Karpas-422 (cell line): Measurements from ENCODE around the gene USP24. TPM values are rescaled to one million over a fixed set of nuclear protein-coding genes. Genes with fewer than 3 reads are reported as not detected.

Experiments
- DNase-seq: peaks from one replicate; pipeline ENCODE4 v3.0.0-alpha.2; 2015
- H2AFZ ChIP-seq: fragments of 200-600 bp; sonication (generic); 2 replicates; pipeline ENCODE4 v1.6.1; 2014; ENCODE audit warnings: antibody characterized with exemption, low read length, mixed read lengths
- H3K27ac ChIP-seq: fragments of 200-600 bp; sonication (generic); 2 replicates; pipeline ENCODE4 v1.5.1; 2014; ENCODE audit warnings: mild to moderate bottlenecking, low read length, moderate library complexity
- H3K27me3 ChIP-seq: fragments of 200-600 bp; sonication (generic); 2 replicates; pipeline ENCODE4 v1.6.1; 2014; ENCODE audit warnings: low read length, mixed read lengths
- H3K36me3 ChIP-seq: fragments of 200-600 bp; sonication (generic); 2 replicates; pipeline ENCODE4 v1.6.1; 2014; ENCODE audit warnings: low read length, mixed read lengths; ENCODE audit not compliant: insufficient read depth
- H3K4me1 ChIP-seq: fragments of 200-600 bp; sonication (generic); 2 replicates; pipeline ENCODE4 v1.6.1; 2014; ENCODE audit warnings: mild to moderate bottlenecking, low read length, mixed read lengths
- H3K4me2 ChIP-seq: fragments of 200-600 bp; sonication (generic); 2 replicates; pipeline ENCODE4 v1.6.1; 2014; ENCODE audit warnings: low read length, low read depth, mild to moderate bottlenecking; ENCODE audit not compliant: poor library complexity, severe bottlenecking
- H3K4me3 ChIP-seq: fragments of 200-600 bp; sonication (generic); 2 replicates; pipeline ENCODE4 v1.5.1; 2014; ENCODE audit warnings: mild to moderate bottlenecking, antibody characterized with exemption, low read length, mixed read lengths
- H3K79me2 ChIP-seq: fragments of 200-600 bp; sonication (generic); 2 replicates; pipeline ENCODE4 v1.6.1; 2014; ENCODE audit warnings: mild to moderate bottlenecking, low read length, mixed read lengths
- H3K9ac ChIP-seq: fragments of 200-600 bp; sonication (generic); 2 replicates; pipeline ENCODE4 v1.6.0; 2014; ENCODE audit warnings: low read length
- H3K9me2 ChIP-seq: fragments of 200-600 bp; sonication (generic), shearing (Covaris generic); replicated peaks from 2 replicates; pipeline ENCODE4 v1.6.0; 2014; ENCODE audit warnings: mild to moderate bottlenecking, low read length, moderate library complexity; ENCODE audit not compliant: insufficient read depth
- H3K9me3 ChIP-seq: fragments of 300-700, 200-600 bp; sonication (generic); 2 replicates; pipeline ENCODE4 v1.6.1; 2014; ENCODE audit warnings: low read length, mixed read lengths
- H4K20me1 ChIP-seq: fragments of 200-600 bp; sonication (generic); 2 replicates; pipeline ENCODE4 v1.6.1; 2014; ENCODE audit warnings: mild to moderate bottlenecking, antibody characterized with exemption, low read length, low read depth; ENCODE audit not compliant: insufficient read depth
- total RNA-seq: library from RNA; depleted of rRNA; stranded (reverse); fragments of >200 nt; shearing (Covaris generic); gene quantifications from 2 replicates; pipeline ENCODE4 v1.2.3, GENCODE V29; 2014; ENCODE audit warnings: low replicate concordance

Gene USP24
- total RNA-seq, 1 experiment from 2014 or later = 89.8 TPM

DNA sequence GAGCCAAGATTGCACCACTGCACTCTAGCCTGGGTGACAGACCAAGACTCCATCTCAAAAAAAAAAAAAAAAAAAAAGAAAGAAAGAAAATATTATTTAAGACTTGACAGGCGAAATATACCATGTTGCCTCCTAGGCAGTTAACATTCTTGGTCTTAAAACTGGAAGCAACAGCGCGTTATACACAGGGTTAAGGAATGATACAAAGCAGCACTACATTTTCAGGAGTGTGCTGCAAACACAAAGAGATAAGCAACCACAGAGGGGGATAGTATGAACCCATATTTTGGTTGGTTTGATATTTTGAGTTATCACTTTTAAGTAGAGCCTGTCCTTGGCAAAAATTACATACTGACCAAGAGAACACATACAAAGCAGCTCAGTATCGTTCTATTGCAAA lies 25.1 kb downstream of the USP24 start:
- H3K4me2 ChIP-seq = no peak overlapping the region

DNA sequence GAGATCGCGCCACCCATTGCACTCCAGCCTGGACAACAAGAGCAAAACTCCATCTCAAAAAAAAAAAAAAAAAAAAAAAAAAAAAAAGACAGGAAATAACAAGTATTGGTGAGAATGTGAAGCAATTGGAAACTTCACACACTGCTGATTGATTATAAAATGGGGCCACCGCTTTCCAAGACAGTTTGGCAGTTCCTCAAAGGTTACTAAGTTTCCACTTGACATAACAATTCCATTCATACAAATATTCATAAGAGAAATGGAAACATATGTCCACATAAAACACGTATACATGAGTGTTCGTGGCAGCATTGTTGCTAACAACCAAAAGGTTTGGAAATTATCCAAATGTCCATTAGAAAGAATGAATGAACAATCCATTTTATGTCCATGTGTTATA lies 26.3 kb downstream of the USP24 start:
- H3K9me3 ChIP-seq = peaks cover 12% of the 10 kb centered on the region
- H3K4me2 ChIP-seq = no peak overlapping the region
- no peaks in the 10 kb centered on the region for H3K27me3 ChIP-seq
- no peaks in the 10 kb centered on the region for H3K4me1 ChIP-seq
- no peak overlapping the region for H3K9ac ChIP-seq
- no peak overlapping the region for H2AFZ ChIP-seq
- no peaks in the 10 kb centered on the region for H4K20me1 ChIP-seq
- H3K36me3 ChIP-seq = peaks cover 22% of the 10 kb centered on the region
- peaks cover 98% of the 10 kb centered on the region for H3K79me2 ChIP-seq
- H3K9me2 ChIP-seq = no peaks in the 10 kb centered on the region
- H3K4me3 ChIP-seq = no peak overlapping the region
- H3K27ac ChIP-seq = no peak overlapping the region
- DNase-seq = no peak

More for the DNA sequence above, 25.1 kb downstream of the USP24 start:
- Histone ChIP-seq H4K20me1 (no peaks in the 10 kb centered on the region), H3K36me3 (peaks cover 22% of the 10 kb centered on the region), H3K27ac (no peak overlapping the region), H3K9me2 (no peaks in the 10 kb centered on the region), H3K9me3 (peaks cover 12% of the 10 kb centered on the region), H3K4me3 (no peak overlapping the region), H3K79me2 (peaks cover 98% of the 10 kb centered on the region), H3K27me3 (no peaks in the 10 kb centered on the region), H3K9ac (no peak overlapping the region), H2AFZ (no peak overlapping the region), H3K4me1 (no peaks in the 10 kb centered on the region)
- DNase-seq = no peak

DNA sequence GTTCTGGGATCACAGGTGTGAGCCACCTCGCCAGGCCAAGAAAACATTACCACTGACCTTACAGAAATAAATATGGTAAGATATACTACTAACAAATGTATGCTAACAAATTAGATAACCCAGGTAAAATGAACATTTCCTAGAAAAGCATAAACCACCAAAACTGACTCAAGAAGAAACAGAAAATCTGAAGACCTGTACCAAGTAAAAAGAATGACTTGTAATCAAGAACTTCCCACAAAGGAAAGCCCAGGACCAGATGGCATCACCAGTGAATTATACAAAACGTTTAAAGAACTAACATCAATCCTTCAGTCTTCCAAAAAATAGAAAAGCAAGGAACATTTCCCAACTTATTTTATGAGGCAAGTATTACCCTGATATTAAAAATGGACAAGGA lies 29.3 kb downstream of the USP24 start:
- H3K9me3 ChIP-seq = peaks cover 12% of the 10 kb centered on the region
- H3K79me2 ChIP-seq = peaks cover 98% of the 10 kb centered on the region
- H3K9ac ChIP-seq = no peak overlapping the region
- no peaks in the 10 kb centered on the region for H3K27me3 ChIP-seq
- DNase-seq = no peak
- no peak overlapping the region for H3K4me3 ChIP-seq
- no peak overlapping the region for H3K27ac ChIP-seq
- H3K4me2 ChIP-seq = no peak overlapping the region
- H2AFZ ChIP-seq = no peak overlapping the region
- no peaks in the 10 kb centered on the region for H3K4me1 ChIP-seq
- peaks cover 17% of the 10 kb centered on the region; the same call in 1 of the 2 replicates for H3K36me3 ChIP-seq
- H3K9me2 ChIP-seq = no peaks in the 10 kb centered on the region
- H4K20me1 ChIP-seq = no peaks in the 10 kb centered on the region; the same call in 1 of the 2 replicates

DNA sequence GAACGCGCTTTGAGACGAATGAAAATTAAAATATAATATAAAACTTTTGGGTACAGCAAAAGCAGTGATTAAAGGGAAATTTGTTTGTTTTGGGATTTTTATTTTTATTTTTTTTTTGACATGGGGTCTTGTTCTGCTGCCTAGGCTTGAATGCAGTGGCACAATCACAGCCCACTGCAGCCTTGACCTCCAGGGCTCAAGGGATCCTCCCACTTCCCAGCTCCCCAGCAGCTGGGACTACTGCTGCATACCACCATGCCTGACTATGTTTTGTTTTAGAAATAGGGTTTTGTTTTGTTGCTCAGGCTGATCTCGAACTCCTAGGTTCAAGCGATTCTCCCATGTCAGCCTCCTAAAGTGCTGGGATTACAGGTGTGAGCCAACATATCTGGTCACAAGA lies 30.3 kb downstream of the USP24 start:
- H3K27me3 ChIP-seq = no peaks in the 10 kb centered on the region
- peaks cover 17% of the 10 kb centered on the region; the same call in 1 of the 2 replicates for H3K36me3 ChIP-seq
- no peak for DNase-seq
- H2AFZ ChIP-seq = no peak overlapping the region
- no peak overlapping the region for H3K9ac ChIP-seq
- H3K27ac ChIP-seq = no peak overlapping the region
- H3K79me2 ChIP-seq = peaks cover 100% of the 10 kb centered on the region
- no peaks in the 10 kb centered on the region for H3K4me1 ChIP-seq
- H3K4me2 ChIP-seq = no peak overlapping the region
- no peaks in the 10 kb centered on the region for H3K9me2 ChIP-seq
- peaks cover 3% of the 10 kb centered on the region for H4K20me1 ChIP-seq
- H3K9me3 ChIP-seq = peaks cover 12% of the 10 kb centered on the region
- no peak overlapping the region for H3K4me3 ChIP-seq

DNA sequence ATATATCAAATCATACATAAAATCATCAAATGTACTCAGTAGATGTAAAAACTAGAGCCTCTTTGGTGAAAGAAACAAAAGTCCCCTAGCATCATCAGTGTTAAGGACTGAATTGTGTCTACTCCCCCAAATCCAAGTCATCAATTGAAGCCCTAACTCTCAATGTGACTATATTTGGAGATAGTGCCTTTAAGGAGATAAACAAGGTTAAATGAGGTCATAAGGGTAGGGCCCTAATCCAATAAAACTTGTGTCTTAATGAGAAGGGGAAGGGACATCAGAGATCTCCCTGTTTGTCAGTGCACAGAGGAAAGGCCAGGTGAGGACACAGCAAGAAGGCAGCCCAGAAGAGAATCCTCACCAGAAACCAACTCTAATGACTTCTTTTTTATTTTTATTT lies 33.5 kb downstream of the USP24 start:
- no peak overlapping the region for H3K4me3 ChIP-seq
- H3K79me2 ChIP-seq = peaks cover 95% of the 10 kb centered on the region
- H3K36me3 ChIP-seq = peaks cover 8% of the 10 kb centered on the region; the same call in 1 of the 2 replicates
- H3K9ac ChIP-seq = no peak overlapping the region
- no peak overlapping the region for H3K27ac ChIP-seq
- no peak for DNase-seq
- H2AFZ ChIP-seq = no peak overlapping the region
- peaks cover 3% of the 10 kb centered on the region for H4K20me1 ChIP-seq
- H3K4me2 ChIP-seq = no peak overlapping the region
- H3K4me1 ChIP-seq = no peaks in the 10 kb centered on the region
- no peaks in the 10 kb centered on the region for H3K27me3 ChIP-seq
- H3K9me2 ChIP-seq = no peaks in the 10 kb centered on the region
- H3K9me3 ChIP-seq = peaks cover 3% of the 10 kb centered on the region; the same call in 1 of the 2 replicates

DNA sequence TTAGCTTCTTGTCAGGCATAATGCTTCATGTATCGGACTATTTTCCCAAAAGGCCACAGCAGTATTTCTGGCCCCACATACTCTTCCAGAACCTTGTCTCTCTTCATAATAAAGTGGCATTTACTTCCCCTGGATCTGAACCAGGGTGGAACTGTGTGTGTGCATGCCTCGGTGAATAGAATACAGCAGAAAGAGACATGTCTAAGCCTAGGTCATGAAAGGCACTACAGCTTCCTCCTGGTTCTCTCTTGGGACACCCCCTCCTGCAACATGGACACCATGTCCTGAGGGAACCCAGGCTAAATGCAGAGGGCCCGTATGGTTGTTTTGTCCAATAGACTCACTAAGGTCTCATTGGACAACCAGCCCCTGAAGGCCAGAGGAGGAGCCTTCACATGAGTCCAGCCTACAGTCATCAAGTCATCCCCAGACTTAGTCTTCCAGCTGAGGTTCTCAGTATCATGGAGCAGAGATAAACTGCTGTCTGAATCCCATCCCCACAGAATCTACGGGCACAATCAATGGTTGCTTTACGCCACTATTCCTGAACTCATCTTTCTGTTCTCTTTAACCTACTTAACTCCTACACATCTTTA lies 35.0 kb downstream of the USP24 start:
- no peak overlapping the region for H3K27ac ChIP-seq
- no peaks in the 10 kb centered on the region for H3K9me3 ChIP-seq
- peaks cover 3% of the 10 kb centered on the region for H4K20me1 ChIP-seq
- no peak overlapping the region for H2AFZ ChIP-seq
- DNase-seq = no peak
- no peaks in the 10 kb centered on the region for H3K4me1 ChIP-seq
- H3K79me2 ChIP-seq = peaks cover 92% of the 10 kb centered on the region
- H3K36me3 ChIP-seq = peaks cover 11% of the 10 kb centered on the region; the same call in 1 of the 2 replicates
- no peak overlapping the region for H3K9ac ChIP-seq
- no peak overlapping the region for H3K4me3 ChIP-seq
- no peak overlapping the region for H3K4me2 ChIP-seq
- H3K27me3 ChIP-seq = no peaks in the 10 kb centered on the region
- H3K9me2 ChIP-seq = no peaks in the 10 kb centered on the region

DNA sequence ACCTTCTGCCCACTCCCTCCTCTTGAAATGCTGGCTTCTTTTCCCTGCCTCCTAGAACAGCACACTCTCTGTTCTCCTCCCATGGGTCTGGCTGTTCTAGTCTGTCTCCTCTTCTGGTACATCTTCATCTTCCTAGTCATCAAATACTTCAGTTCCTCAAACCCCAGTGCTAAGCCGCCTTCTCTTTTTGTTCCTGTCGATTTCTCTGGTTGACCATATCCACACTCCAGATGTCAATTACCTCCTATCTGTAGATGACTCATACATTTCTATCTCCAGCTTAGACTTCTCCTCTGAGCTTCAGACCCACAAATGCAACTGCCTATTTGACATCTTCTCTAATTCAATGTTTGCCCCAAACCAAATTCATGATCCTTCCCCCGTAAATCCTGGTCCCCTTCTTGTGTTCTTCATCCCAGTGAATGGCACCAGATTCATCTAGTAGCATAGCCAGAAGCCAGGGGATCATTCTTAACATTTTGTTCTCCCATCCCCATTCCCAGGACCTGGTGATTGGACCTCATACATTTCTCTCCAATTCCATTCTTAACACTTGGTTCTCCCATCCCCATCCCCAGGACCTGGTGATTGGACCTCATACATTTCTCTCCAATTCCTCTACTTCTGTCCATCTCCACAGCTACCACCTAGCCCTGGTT lies 35.9 kb downstream of the USP24 start:
- H3K4me1 ChIP-seq = peaks cover 3% of the 10 kb centered on the region
- no peak overlapping the region for H3K9ac ChIP-seq
- H3K27me3 ChIP-seq = no peaks in the 10 kb centered on the region
- no peak overlapping the region for H3K27ac ChIP-seq
- no peak overlapping the region for H3K4me2 ChIP-seq
- no peak overlapping the region for H3K4me3 ChIP-seq
- H3K9me2 ChIP-seq = no peaks in the 10 kb centered on the region
- no peaks in the 10 kb centered on the region for H3K9me3 ChIP-seq
- H3K36me3 ChIP-seq = 0 out of 2 replicates have a peak, but pooled peaks cover 10% of the 10 kb centered on the region
- H4K20me1 ChIP-seq = peaks cover 3% of the 10 kb centered on the region
- peaks cover 89% of the 10 kb centered on the region for H3K79me2 ChIP-seq
- DNase-seq = no peak
- H2AFZ ChIP-seq = no peak overlapping the region

DNA sequence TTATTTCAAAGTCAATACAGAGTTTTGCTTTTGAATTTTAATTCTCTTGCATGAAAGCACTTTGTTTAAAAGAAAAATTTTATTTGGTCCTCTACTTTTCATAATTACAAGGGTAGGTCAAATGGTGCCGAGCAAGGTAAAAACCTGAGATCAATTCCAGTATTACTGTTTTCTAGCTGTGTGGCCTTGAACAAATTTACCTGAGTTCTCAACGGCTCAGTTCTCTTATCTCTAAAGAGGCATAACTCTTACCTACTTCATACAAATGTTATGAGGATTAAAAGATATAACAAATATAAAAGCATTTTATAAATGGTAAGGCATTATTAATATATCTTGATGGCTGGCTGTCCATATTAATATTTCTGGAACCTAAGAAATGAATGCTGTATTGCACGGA lies 42.5 kb downstream of the USP24 start:
- no peaks in the 10 kb centered on the region for H3K9me2 ChIP-seq
- H3K27me3 ChIP-seq = no peaks in the 10 kb centered on the region
- peaks cover 11% of the 10 kb centered on the region for H3K4me1 ChIP-seq
- no peak overlapping the region for H2AFZ ChIP-seq
- no peak for DNase-seq
- no peak overlapping the region for H3K27ac ChIP-seq
- H3K9ac ChIP-seq = no peak overlapping the region
- H3K9me3 ChIP-seq = no peaks in the 10 kb centered on the region
- peaks cover 77% of the 10 kb centered on the region for H3K79me2 ChIP-seq
- no peak overlapping the region for H3K4me3 ChIP-seq
- H4K20me1 ChIP-seq = no peaks in the 10 kb centered on the region
- no peak overlapping the region for H3K4me2 ChIP-seq
- H3K36me3 ChIP-seq = peaks cover 40% of the 10 kb centered on the region; the same call in 1 of the 2 replicates
